ENCODE results near the gene METTL24.
"Not testable (repeated sequence)": the region's sequence is repeated elsewhere in the genome, so short reads cannot be mapped to it uniquely, and the experiment has no call there.

DNA sequence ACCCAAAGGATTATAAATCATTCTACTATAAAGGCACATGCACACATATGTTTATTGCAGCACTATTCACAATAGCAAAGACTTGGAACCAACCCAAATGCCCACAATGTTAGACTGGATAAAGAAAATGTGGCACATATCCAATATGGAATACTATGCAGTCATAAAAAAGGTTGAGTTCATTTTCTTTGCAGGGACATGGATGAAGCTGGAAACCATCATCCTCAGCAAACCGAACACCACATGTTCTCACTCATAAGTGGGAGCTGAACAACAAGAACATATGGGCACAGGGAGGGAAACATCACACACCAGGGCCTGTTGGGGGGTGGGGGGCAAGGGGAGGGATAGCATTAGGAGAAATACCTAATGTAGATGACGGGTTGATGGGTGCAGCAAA, 52.3 kb downstream of the METTL24 start:
- not testable (repeated sequence) for TF ChIP-seq CTCF (IDR thresholded peaks at IDR 0.05; ENCODE audit: low read depth, low read length, missing input control); FOXA1 (IDR thresholded peaks at IDR 0.05); GABPA (IDR thresholded peaks at IDR 0.05 in 1 of 2, conservative IDR thresholded peaks at IDR 0.05 in 1 of 2); YY1 (IDR thresholded peaks at IDR 0.05); HNF4G (IDR thresholded peaks at IDR 0.05); REST (IDR thresholded peaks at IDR 0.05)
- TF ChIP-seq, protein P1, sequence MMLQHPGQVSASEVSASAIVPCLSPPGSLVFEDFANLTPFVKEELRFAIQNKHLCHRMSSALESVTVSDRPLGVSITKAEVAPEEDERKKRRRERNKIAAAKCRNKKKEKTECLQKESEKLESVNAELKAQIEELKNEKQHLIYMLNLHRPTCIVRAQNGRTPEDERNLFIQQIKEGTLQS (IDR thresholded peaks at IDR 0.05): not testable (repeated sequence)
